Measurements from ENCODE around the gene UST.
"Not testable (repeated sequence)": the region's sequence is repeated elsewhere in the genome, so short reads cannot be mapped to it uniquely, and the experiment has no call there.

The UST gene

GRCh38 chr6:148736774-148737412 lies 9.9 kb upstream of the UST start:
- DNase-seq (ENCODE audit: low read depth), result no peak

GRCh38 chr6:148737806-148738205 lies 9.0 kb upstream of the UST start:
- no peak for DNase-seq (ENCODE audit: low read depth)

GRCh38 chr6:148738946-148739821 lies 7.6 kb upstream of the UST start:
- DNase-seq (ENCODE audit: low read depth), result no peak

GRCh38 chr6:148739822-148740128 lies 7.1 kb upstream of the UST start:
- DNase-seq (ENCODE audit: low read depth), result no peak

- DNase-seq (ENCODE audit: low read depth), result no peak
Observed at GRCh38 chr6:148743476-148743875, 3.4 kb upstream of the UST start.

- DNase-seq (ENCODE audit: low read depth), result peak; percentile 26
Observed at GRCh38 chr6:148745926-148746325, 904 bp upstream of the UST start.

- DNase-seq (ENCODE audit: low read depth), result peak; percentile 71
Observed at GRCh38 chr6:148747145-148747470, 278 bp downstream of the UST start.

- DNase-seq (ENCODE audit: low read depth), result peak; percentile 42
Observed at GRCh38 chr6:148747471-148748165, 788 bp downstream of the UST start.

- DNase-seq (ENCODE audit: low read depth), result no peak
Observed at GRCh38 chr6:148749674-148750073, 2.8 kb downstream of the UST start.

- no peak for DNase-seq (ENCODE audit: low read depth)
Observed at GRCh38 chr6:148750838-148751792, 4.3 kb downstream of the UST start.

GRCh38 chr6:148751793-148752170 lies 5.0 kb downstream of the UST start:
- no peak for DNase-seq (ENCODE audit: low read depth)

- DNase-seq (ENCODE audit: low read depth), result not testable (repeated sequence)
Observed at GRCh38 chr6:148755379-148755778, 8.5 kb downstream of the UST start.

- no peak for DNase-seq (ENCODE audit: low read depth)
Observed at GRCh38 chr6:148757944-148758480, 11.2 kb downstream of the UST start.

- no peak for DNase-seq (ENCODE audit: low read depth)
Observed at GRCh38 chr6:148758492-148758891, 11.7 kb downstream of the UST start.

- no peak for DNase-seq (ENCODE audit: low read depth)
Observed at GRCh38 chr6:148760258-148760534, 13.4 kb downstream of the UST start.

- peak; percentile 95 for DNase-seq (ENCODE audit: low read depth)
Observed at GRCh38 chr6:148760568-148761526, 14.0 kb downstream of the UST start.

GRCh38 chr6:148761527-148762011 lies 14.7 kb downstream of the UST start:
- DNase-seq (ENCODE audit: low read depth), result no peak

- DNase-seq (ENCODE audit: low read depth), result no peak
Observed at GRCh38 chr6:148762231-148762630, 15.4 kb downstream of the UST start.

GRCh38 chr6:148764259-148765020 lies 17.6 kb downstream of the UST start:
- DNase-seq (ENCODE audit: low read depth), result not testable (repeated sequence)

All from EH (cell line).